Measurements from ENCODE around the gene UCHL5. TPM values are rescaled to one million over a fixed set of nuclear protein-coding genes. Genes with fewer than 3 reads are reported as not detected.

UCHL5 gene
- total RNA-seq, 1 experiment from 2014 or later = 100 TPM

DNA sequence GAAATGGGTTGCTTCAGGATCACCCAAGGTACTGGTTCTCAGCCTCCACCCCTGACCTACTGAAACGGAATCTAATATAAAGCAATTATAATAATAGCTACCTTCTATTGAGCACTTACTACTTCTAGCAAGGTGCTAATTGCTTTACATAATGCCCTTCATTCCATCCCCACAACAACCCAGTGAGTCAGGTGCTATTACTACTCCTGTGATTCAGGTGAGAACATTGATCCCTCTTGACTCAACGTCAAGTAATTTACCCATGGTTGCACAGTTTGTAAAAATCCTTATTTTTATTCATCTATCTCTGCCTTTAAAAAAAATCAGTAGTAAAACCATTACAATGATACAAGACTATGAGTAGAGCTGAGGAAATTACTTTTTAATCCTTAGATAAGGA, 85.2 kb downstream of the UCHL5 start:
- Histone ChIP-seq H3K4me3 (ENCODE audit: low read depth, low read length, poor library complexity, severe bottlenecking) (no peak overlapping the region), H3K27ac (ENCODE audit: low read depth, low read length, poor library complexity, severe bottlenecking) (no peak overlapping the region), H3K27me3 (replicated peaks; ENCODE audit: insufficient read depth, low read depth, low read length, poor library complexity) (no peaks in the 10 kb centered on the region), H3K36me3 (ENCODE audit: insufficient read depth, low read length, poor library complexity, severe bottlenecking) (no peaks in the 10 kb centered on the region), H3K9me3 (ENCODE audit: low read depth, low read length, poor library complexity, severe bottlenecking) (no peaks in the 10 kb centered on the region), H3K4me1 (ENCODE audit: insufficient read depth, low read length, poor library complexity, severe bottlenecking) (no peaks in the 10 kb centered on the region)
- ChIA-PET POLR2A (ENCODE audit: low non-redundant PET) (no interaction called here), CTCF (no interaction called here)
- DNase-seq (ENCODE audit: low spot score) = no peak
- BruUV-seq (replicated peaks) = no TSS peak
- intact Hi-C loops (cut with micrococcal nuclease; ENCODE audit: unreplicated experiment) = no loop called here
- TF ChIP-seq EZH2 (IDR thresholded peaks at IDR 0.05; ENCODE audit: borderline replicate concordance, low read depth, low read length, poor library complexity, severe bottlenecking) = no peak
- TF ChIP-seq, protein P1, sequence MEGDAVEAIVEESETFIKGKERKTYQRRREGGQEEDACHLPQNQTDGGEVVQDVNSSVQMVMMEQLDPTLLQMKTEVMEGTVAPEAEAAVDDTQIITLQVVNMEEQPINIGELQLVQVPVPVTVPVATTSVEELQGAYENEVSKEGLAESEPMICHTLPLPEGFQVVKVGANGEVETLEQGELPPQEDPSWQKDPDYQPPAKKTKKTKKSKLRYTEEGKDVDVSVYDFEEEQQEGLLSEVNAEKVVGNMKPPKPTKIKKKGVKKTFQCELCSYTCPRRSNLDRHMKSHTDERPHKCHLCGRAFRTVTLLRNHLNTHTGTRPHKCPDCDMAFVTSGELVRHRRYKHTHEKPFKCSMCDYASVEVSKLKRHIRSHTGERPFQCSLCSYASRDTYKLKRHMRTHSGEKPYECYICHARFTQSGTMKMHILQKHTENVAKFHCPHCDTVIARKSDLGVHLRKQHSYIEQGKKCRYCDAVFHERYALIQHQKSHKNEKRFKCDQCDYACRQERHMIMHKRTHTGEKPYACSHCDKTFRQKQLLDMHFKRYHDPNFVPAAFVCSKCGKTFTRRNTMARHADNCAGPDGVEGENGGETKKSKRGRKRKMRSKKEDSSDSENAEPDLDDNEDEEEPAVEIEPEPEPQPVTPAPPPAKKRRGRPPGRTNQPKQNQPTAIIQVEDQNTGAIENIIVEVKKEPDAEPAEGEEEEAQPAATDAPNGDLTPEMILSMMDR (conservative IDR thresholded peaks at IDR 0.05; ENCODE audit: low read depth, low read length) = no peak

DNA sequence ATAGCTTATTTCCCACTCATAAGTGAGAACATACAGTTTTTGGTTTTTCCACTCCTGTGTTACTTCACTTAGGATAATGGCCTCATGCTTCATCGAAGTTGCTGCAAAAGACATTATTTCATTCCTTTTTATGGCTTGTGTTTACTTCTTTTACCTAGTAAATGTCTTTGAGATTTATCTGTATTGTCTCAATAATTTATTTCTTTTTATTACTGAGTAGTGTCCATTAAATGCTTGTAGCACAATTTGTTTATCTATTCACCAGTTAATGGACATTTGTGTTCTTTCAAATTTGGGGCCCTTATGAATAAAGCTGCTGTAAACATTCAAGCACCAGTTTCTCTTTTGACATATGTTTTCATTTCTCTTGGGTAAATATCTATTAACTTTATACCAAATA, 86.0 kb downstream of the UCHL5 start:
- no peak overlapping the region for H3K4me3 ChIP-seq (ENCODE audit: low read depth, low read length, poor library complexity, severe bottlenecking)
- no peaks in the 10 kb centered on the region for H3K4me1 ChIP-seq (ENCODE audit: insufficient read depth, low read length, poor library complexity, severe bottlenecking)
- no TSS peak for BruUV-seq (replicated peaks)
- H3K27me3 ChIP-seq (replicated peaks; ENCODE audit: insufficient read depth, low read depth, low read length, poor library complexity) = no peaks in the 10 kb centered on the region
- H3K27ac ChIP-seq (ENCODE audit: low read depth, low read length, poor library complexity, severe bottlenecking) = no peak overlapping the region
- H3K36me3 ChIP-seq (ENCODE audit: insufficient read depth, low read length, poor library complexity, severe bottlenecking) = no peaks in the 10 kb centered on the region
- TF ChIP-seq, protein P1 (conservative IDR thresholded peaks at IDR 0.05; ENCODE audit: low read depth, low read length) = no peak
- TF ChIP-seq EZH2 (IDR thresholded peaks at IDR 0.05; ENCODE audit: borderline replicate concordance, low read depth, low read length, poor library complexity, severe bottlenecking) = no peak
- ChIA-PET CTCF (no interaction called here), POLR2A (ENCODE audit: low non-redundant PET) (no interaction called here)
- intact Hi-C loops (cut with micrococcal nuclease; ENCODE audit: unreplicated experiment) = no loop called here
- no peak for DNase-seq (ENCODE audit: low spot score)
- H3K9me3 ChIP-seq (ENCODE audit: low read depth, low read length, poor library complexity, severe bottlenecking) = no peaks in the 10 kb centered on the region

DNA sequence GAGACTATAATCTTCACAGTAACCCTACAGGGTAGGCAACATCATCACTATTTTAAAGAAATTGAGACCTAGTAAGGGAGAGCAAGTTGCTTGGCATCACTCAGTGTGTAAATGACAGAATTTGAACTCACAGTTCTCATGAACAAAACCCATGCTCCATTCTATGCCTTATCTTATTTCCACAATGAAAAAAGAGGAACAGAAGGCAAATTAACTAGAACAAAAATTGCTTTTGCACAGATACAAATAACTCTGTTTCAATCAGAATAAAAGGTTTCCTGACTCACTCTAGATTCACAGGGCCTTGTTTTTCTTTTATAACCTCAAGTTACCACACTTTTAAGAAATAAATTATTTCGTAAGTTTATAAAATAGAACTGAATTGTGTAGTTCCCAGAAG, 90.1 kb downstream of the UCHL5 start:
- intact Hi-C loops (cut with micrococcal nuclease; ENCODE audit: unreplicated experiment) = no loop called here
- Histone ChIP-seq H3K4me3 (ENCODE audit: low read depth, low read length, poor library complexity, severe bottlenecking) (no peak overlapping the region), H3K4me1 (ENCODE audit: insufficient read depth, low read length, poor library complexity, severe bottlenecking) (no peaks in the 10 kb centered on the region), H3K9me3 (ENCODE audit: low read depth, low read length, poor library complexity, severe bottlenecking) (no peaks in the 10 kb centered on the region), H3K36me3 (ENCODE audit: insufficient read depth, low read length, poor library complexity, severe bottlenecking) (no peaks in the 10 kb centered on the region), H3K27ac (ENCODE audit: low read depth, low read length, poor library complexity, severe bottlenecking) (no peak overlapping the region), H3K27me3 (replicated peaks; ENCODE audit: insufficient read depth, low read depth, low read length, poor library complexity) (no peaks in the 10 kb centered on the region)
- TF ChIP-seq EZH2 (IDR thresholded peaks at IDR 0.05; ENCODE audit: borderline replicate concordance, low read depth, low read length, poor library complexity, severe bottlenecking) = no peak
- TF ChIP-seq, protein P1 (conservative IDR thresholded peaks at IDR 0.05; ENCODE audit: low read depth, low read length) = no peak
- ChIA-PET POLR2A (ENCODE audit: low non-redundant PET) (no interaction called here), CTCF (no interaction called here)
- no peak for DNase-seq (ENCODE audit: low spot score)
- no TSS peak for BruUV-seq (replicated peaks)

All from A673 (cell line).